Gastrocnemius medialis (tissue), 4 donors: ENCODE measurements around the gene NUDCD3. TPM values are rescaled to one million over a fixed set of nuclear protein-coding genes. Genes with fewer than 3 reads are reported as not detected.

Experiments used
- ATAC-seq, 2 donors: fragments of 150-250 bp; one replicate each; pipeline ENCODE4 v1.9.1; 2016
- DNase-seq, 2 donors: peaks; one replicate each; pipeline ENCODE4 v3.0.0-alpha.2; 2019
- H3K27ac ChIP-seq, 4 donors: fragments of 200-600 bp; sonication (generic); 1 replicate in 1 of 4; 2 replicates in 3 of 4; pipeline ENCODE4 v1.5.1; 2016 to 2018; ENCODE audit warnings: mild to moderate bottlenecking in 2 of 4, moderate library complexity in 1 of 4
- H3K27me3 ChIP-seq, 3 donors: fragments of 200-600 bp; sonication (generic) in 2 of 3; 1 replicate in 1 of 3; 2 replicates in 2 of 3; pipeline versions ENCODE4 v1.5.1 to v1.6.0; 2016 to 2019; ENCODE audit warnings: mild to moderate bottlenecking in 1 of 3, moderate library complexity in 1 of 3
- H3K36me3 ChIP-seq, 2 donors: fragments of 200-600 bp; sonication (generic) in 1 of 2; one replicate each; pipeline ENCODE4 v1.5.1; 2017 to 2018
- H3K4me1 ChIP-seq, 2 donors: fragments of 200-600 bp; sonication (generic) in 1 of 2; one replicate each; pipeline ENCODE4 v1.5.1; 2016 to 2017; ENCODE audit warnings: mild to moderate bottlenecking in 2 of 2
- H3K4me3 ChIP-seq, 4 donors: fragments of 200-600 bp; sonication (generic) in 3 of 4; 1 replicate in 1 of 4; 2 replicates in 3 of 4; pipeline ENCODE4 v1.5.1; 2016 to 2019; ENCODE audit warnings: mild to moderate bottlenecking in 2 of 4
- H3K9me3 ChIP-seq, 3 donors: fragments of 200-600 bp; sonication (generic) in 2 of 3; 1 replicate in 1 of 3; 2 replicates in 2 of 3; pipeline ENCODE4 v1.5.1; 2016 to 2019
- POLR2A ChIP-seq, 2 donors: fragments of 450-650 bp; IDR thresholded peaks; one replicate each; pipeline ENCODE4 v1.6.1; 2017; ENCODE audit warnings: antibody characterized with exemption in 2 of 2, mild to moderate bottlenecking in 2 of 2, moderate library complexity in 2 of 2
- in situ Hi-C, 4 donors: fragments of 200-750 bp; cut with MboI; loops; one replicate each; pipeline versions ENCODE4 v1.15.0 to v1.8.0; 2017; ENCODE audit warnings: low sequenced_read_pairs in 4 of 4
- intact Hi-C: fragments of 100-400 bp; cut with DNase I; formaldehyde crosslinking; loops from one replicate; pipeline ENCODE4 v1.15.1; 2023; ENCODE audit warnings: low total_unique reads
- total RNA-seq, 4 donors: library from RNA; depleted of rRNA; stranded (reverse); fragments of >200 nt; gene quantifications; one replicate each; pipeline versions ENCODE4 v1.1.0 to v1.2.3, GENCODE V29; 2016
- TF ChIP-seq, protein P1 (sequence below), 5 experiments: fragments of 450-650 bp in 3 of 5; fragments of 200-600 bp in 2 of 5; sonication (generic) in 2 of 5; IDR thresholded peaks in 4 of 5; conservative IDR thresholded peaks in 1 of 5; 1 replicate in 4 of 5; 2 replicates in 1 of 5; pipeline ENCODE4 v1.5.1; 2016 to 2019; ENCODE audit warnings: antibody characterized with exemption in 5 of 5, mild to moderate bottlenecking in 3 of 5, moderate library complexity in 3 of 5

The NUDCD3 gene
- total RNA-seq, 4 donors from 2014 or later, result 76.2 to 93.4 (median 77.0) TPM

- no peaks in the 10 kb centered on the region for H3K9me3 ChIP-seq
- TF ChIP-seq, protein P1, sequence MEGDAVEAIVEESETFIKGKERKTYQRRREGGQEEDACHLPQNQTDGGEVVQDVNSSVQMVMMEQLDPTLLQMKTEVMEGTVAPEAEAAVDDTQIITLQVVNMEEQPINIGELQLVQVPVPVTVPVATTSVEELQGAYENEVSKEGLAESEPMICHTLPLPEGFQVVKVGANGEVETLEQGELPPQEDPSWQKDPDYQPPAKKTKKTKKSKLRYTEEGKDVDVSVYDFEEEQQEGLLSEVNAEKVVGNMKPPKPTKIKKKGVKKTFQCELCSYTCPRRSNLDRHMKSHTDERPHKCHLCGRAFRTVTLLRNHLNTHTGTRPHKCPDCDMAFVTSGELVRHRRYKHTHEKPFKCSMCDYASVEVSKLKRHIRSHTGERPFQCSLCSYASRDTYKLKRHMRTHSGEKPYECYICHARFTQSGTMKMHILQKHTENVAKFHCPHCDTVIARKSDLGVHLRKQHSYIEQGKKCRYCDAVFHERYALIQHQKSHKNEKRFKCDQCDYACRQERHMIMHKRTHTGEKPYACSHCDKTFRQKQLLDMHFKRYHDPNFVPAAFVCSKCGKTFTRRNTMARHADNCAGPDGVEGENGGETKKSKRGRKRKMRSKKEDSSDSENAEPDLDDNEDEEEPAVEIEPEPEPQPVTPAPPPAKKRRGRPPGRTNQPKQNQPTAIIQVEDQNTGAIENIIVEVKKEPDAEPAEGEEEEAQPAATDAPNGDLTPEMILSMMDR (IDR thresholded peaks at IDR 0.05 in 4 of 5, conservative IDR thresholded peaks at IDR 0.05 in 1 of 5), result no peak
- TF ChIP-seq POLR2A (IDR thresholded peaks at IDR 0.05), result no peak
- H3K4me1 ChIP-seq, result no peaks in the 10 kb centered on the region
- in situ Hi-C loops, result loop anchor here in 3 of 4 donors (5.0 to 10.0 kb wide), 2 partner anchors 101 to 103 kb away; no protein-coding TSS in a partner anchor
- no peaks in the 10 kb centered on the region for H3K36me3 ChIP-seq
- intact Hi-C loops, result loop anchor here (10.0 kb wide), 1 partner anchor 191 kb away; no protein-coding TSS in a partner anchor
- no peak for ATAC-seq
- no peak overlapping the region for H3K4me3 ChIP-seq
- H3K27ac ChIP-seq, result no peak overlapping the region
- no peaks in the 10 kb centered on the region for H3K27me3 ChIP-seq
- no peak for DNase-seq
These were observed 116.3 kb downstream of the NUDCD3 start for GRCh38 chr7:44374007-44374763.

- in situ Hi-C loops (loop anchor here in 3 of 4 donors (5.0 to 10.0 kb wide), 2 partner anchors 101 to 104 kb away; no protein-coding TSS in a partner anchor), intact Hi-C loops (loop anchor here (10.0 kb wide), 1 partner anchor 191 kb away; no protein-coding TSS in a partner anchor)
- ATAC-seq, result no peak
- no peak overlapping the region for H3K27ac ChIP-seq
- no peak overlapping the region for H3K4me3 ChIP-seq
- H3K4me1 ChIP-seq, result no peaks in the 10 kb centered on the region
- peaks cover 0 to 3% (median 0%) of the 10 kb centered on the region in 3 donors for H3K27me3 ChIP-seq
- TF ChIP-seq, protein P1 (IDR thresholded peaks at IDR 0.05 in 4 of 5, conservative IDR thresholded peaks at IDR 0.05 in 1 of 5), result no peak
- TF ChIP-seq POLR2A (IDR thresholded peaks at IDR 0.05), result no peak
- no peak for DNase-seq
- no peaks in the 10 kb centered on the region for H3K36me3 ChIP-seq
- H3K9me3 ChIP-seq, result no peaks in the 10 kb centered on the region
These were observed 117.1 kb downstream of the NUDCD3 start for GRCh38 chr7:44373418-44373740.

- Histone ChIP-seq H3K9me3 (no peaks in the 10 kb centered on the region), H3K27me3 (peaks cover 0 to 3% (median 0%) of the 10 kb centered on the region in 3 donors), H3K27ac (no peak overlapping the region), H3K4me1 (no peaks in the 10 kb centered on the region), H3K4me3 (no peak overlapping the region), H3K36me3 (no peaks in the 10 kb centered on the region)
- no peak for DNase-seq
- intact Hi-C loops, result loop anchor here (10.0 kb wide), 1 partner anchor 192 kb away; no protein-coding TSS in a partner anchor
- ATAC-seq, result no peak
- TF ChIP-seq, protein P1 (IDR thresholded peaks at IDR 0.05 in 4 of 5, conservative IDR thresholded peaks at IDR 0.05 in 1 of 5), result no peak
- TF ChIP-seq POLR2A (IDR thresholded peaks at IDR 0.05), result no peak
- in situ Hi-C loops, result loop anchor here in 3 of 4 donors (5.0 to 10.0 kb wide), 2 partner anchors 102 to 105 kb away; no protein-coding TSS in a partner anchor
These were observed 117.7 kb downstream of the NUDCD3 start for GRCh38 chr7:44372560-44373417.

DNA sequence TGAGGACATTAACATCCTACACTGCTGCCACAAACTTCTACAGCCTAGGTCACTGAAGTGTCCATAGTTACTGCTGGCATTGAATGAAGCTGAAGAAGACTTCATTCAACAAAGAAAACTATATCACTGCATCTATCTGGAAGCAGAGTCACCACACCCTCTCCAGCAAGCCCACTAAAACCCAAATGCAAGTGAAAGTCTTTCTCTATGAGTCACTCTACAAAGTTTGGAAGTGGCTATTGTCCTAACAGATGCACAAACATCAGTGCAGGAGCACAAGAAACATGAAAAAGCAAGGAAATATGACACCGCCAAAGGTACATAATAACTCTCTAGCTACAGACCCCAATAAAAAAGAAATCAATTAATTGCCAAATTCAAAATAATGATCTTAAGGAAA, 121.6 kb downstream of the NUDCD3 start:
- Histone ChIP-seq H3K9me3 (no peaks in the 10 kb centered on the region), H3K27me3 (peaks cover 0 to 3% (median 0%) of the 10 kb centered on the region in 3 donors), H3K36me3 (no peaks in the 10 kb centered on the region), H3K4me1 (no peaks in the 10 kb centered on the region), H3K27ac (no peak overlapping the region), H3K4me3 (no peak overlapping the region)
- in situ Hi-C loops, result no loop called here
- DNase-seq, result no peak
- intact Hi-C loops, result no loop called here
- no peak for ATAC-seq
- TF ChIP-seq, protein P1 (IDR thresholded peaks at IDR 0.05 in 4 of 5, conservative IDR thresholded peaks at IDR 0.05 in 1 of 5), result no peak
- TF ChIP-seq POLR2A (IDR thresholded peaks at IDR 0.05), result no peak
